ENCODE results near the gene CNOT2. TPM values are rescaled to one million over a fixed set of nuclear protein-coding genes. Genes with fewer than 3 reads are reported as not detected.

The CNOT2 gene
- total RNA-seq, 1 experiment from 2014 or later, result 64.7 TPM

DNA sequence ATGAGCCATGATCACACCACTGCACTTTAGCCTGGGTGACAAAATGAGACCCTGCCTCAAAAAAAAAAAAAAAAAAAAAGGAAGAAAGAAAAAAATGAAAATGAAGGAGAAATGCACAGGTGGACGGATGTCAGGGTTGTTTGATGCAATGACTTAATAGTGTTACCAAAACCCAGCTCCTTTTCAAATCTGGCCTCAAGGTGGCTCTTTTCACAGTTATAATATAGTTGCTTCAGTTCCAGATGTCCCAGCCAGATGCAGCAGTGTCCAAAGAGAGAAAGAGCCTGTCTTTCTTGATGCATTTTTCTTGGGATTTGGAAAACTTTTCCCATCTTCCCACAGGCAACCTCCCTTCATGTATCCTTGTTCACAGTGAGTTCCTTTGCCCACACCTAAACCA is 159.4 kb downstream of the CNOT2 start (continued):
- no peak for TF ChIP-seq AR (CRISPR knock-in tag; IDR thresholded peaks at IDR 0.05)

DNA sequence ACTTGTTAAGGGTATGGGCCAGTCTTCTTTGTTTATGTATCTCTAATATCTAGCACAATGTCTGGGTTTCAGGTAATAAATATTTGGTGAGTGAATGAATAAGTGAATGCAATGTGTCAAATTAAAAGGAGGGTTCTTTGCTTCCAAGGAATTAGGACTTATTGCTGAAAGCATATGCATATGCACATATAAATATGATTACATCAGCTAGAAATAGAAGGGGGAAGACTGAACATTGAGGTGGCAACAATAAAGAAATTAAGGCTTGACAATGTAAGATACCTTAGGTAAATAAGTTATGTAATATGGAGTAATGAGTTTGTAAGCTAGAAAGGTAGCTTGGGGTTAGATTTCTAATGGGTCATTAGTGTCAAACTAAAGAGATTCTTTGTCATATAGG is 160.6 kb downstream of the CNOT2 start:
- DNase-seq (ENCODE audit: low spot score), result no peak
- H3K27me3 Mint-ChIP-seq (ENCODE audit: low read depth), result no peaks in the 10 kb centered on the region
- CTCF ChIA-PET, result no interaction called here
- peaks cover 9% of the 10 kb centered on the region for H3K9me3 Mint-ChIP-seq
- H3K36me3 Mint-ChIP-seq, result peaks cover 66% of the 10 kb centered on the region
- POLR2A ChIA-PET, result no interaction called here
- H3K4me1 Mint-ChIP-seq, result no peaks in the 10 kb centered on the region
- ATAC-seq, result no peak
- no peak overlapping the region for H3K27ac Mint-ChIP-seq
- H3K4me3 Mint-ChIP-seq, result no peak overlapping the region
- TF ChIP-seq ZNF512 (CRISPR knock-in tag; IDR thresholded peaks at IDR 0.05; ENCODE audit: borderline replicate concordance), result no peak
- TF ChIP-seq, protein P1, sequence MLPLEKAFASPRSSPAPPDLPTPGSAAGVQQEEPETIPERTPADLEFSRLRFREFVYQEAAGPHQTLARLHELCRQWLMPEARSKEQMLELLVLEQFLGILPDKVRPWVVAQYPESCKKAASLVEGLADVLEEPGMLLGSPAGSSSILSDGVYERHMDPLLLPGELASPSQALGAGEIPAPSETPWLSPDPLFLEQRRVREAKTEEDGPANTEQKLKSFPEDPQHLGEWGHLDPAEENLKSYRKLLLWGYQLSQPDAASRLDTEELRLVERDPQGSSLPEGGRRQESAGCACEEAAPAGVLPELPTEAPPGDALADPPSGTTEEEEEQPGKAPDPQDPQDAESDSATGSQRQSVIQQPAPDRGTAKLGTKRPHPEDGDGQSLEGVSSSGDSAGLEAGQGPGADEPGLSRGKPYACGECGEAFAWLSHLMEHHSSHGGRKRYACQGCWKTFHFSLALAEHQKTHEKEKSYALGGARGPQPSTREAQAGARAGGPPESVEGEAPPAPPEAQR (CRISPR knock-in tag; IDR thresholded peaks at IDR 0.05), result no peak
- no peak for TF ChIP-seq ATF1 (CRISPR knock-in tag; IDR thresholded peaks at IDR 0.05)
- TF ChIP-seq, protein P2, sequence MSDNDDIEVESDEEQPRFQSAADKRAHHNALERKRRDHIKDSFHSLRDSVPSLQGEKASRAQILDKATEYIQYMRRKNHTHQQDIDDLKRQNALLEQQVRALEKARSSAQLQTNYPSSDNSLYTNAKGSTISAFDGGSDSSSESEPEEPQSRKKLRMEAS (CRISPR knock-in tag; IDR thresholded peaks at IDR 0.05), result no peak
- no peak for TF ChIP-seq MLX (CRISPR knock-in tag; IDR thresholded peaks at IDR 0.05)
- TF ChIP-seq, protein P3, sequence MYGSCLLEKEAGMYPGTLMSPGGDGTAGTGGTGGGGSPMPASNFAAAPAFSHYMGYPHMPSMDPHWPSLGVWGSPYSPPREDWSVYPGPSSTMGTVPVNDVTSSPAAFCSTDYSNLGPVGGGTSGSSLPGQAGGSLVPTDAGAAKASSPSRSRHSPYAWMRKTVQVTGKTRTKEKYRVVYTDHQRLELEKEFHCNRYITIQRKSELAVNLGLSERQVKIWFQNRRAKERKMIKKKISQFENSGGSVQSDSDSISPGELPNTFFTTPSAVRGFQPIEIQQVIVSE (CRISPR knock-in tag; IDR thresholded peaks at IDR 0.05; ENCODE audit: borderline replicate concordance), result no peak
- no peak for TF ChIP-seq MYBL2 (CRISPR knock-in tag; IDR thresholded peaks at IDR 0.05)
- no peak for TF ChIP-seq RELA (CRISPR knock-in tag; IDR thresholded peaks at IDR 0.05; ENCODE audit: borderline replicate concordance)
- no peak for TF ChIP-seq SP1 (CRISPR knock-in tag; conservative IDR thresholded peaks at IDR 0.05)
- TF ChIP-seq, protein P4, sequence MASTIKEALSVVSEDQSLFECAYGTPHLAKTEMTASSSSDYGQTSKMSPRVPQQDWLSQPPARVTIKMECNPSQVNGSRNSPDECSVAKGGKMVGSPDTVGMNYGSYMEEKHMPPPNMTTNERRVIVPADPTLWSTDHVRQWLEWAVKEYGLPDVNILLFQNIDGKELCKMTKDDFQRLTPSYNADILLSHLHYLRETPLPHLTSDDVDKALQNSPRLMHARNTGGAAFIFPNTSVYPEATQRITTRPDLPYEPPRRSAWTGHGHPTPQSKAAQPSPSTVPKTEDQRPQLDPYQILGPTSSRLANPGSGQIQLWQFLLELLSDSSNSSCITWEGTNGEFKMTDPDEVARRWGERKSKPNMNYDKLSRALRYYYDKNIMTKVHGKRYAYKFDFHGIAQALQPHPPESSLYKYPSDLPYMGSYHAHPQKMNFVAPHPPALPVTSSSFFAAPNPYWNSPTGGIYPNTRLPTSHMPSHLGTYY (CRISPR knock-in tag; IDR thresholded peaks at IDR 0.05), result no peak
- no peak for TF ChIP-seq AFF4 (CRISPR knock-in tag; IDR thresholded peaks at IDR 0.05; ENCODE audit: borderline replicate concordance)
- TF ChIP-seq PRRX2 (CRISPR knock-in tag; IDR thresholded peaks at IDR 0.05), result no peak
- TF ChIP-seq IRF1 (CRISPR knock-in tag; IDR thresholded peaks at IDR 0.05), result no peak
- TF ChIP-seq ZNF317 (CRISPR knock-in tag; IDR thresholded peaks at IDR 0.05; ENCODE audit: borderline replicate concordance, low read depth), result no peak
